H1 (cell line): Measurements from ENCODE around the gene CXCL12. TPM values are rescaled to one million over a fixed set of nuclear protein-coding genes. Genes with fewer than 3 reads are reported as not detected.
A peak's percentile ranks its signal among the peaks of the same experiment; 100 is the strongest.

Experiments used
- CHD7 ChIP-seq: fragments of 300-600 bp; sonication (generic); IDR thresholded peaks from 2 replicates; pipeline ENCODE4 v1.7.1; 2012; ENCODE audit warnings: low read length, moderate library complexity, mild to moderate bottlenecking, inconsistent platforms; ENCODE audit not compliant: insufficient replicate concordance
- MAX ChIP-seq: IDR thresholded peaks from 2 replicates; pipeline ENCODE4 v1.6.1; 2012; ENCODE audit warnings: inconsistent platforms
- NANOG ChIP-seq: IDR thresholded peaks from 2 replicates; pipeline ENCODE4 v1.6.1; 2011; ENCODE audit warnings: low read length, low read depth, mild to moderate bottlenecking, inconsistent platforms; ENCODE audit not compliant: insufficient read depth, poor library complexity, severe bottlenecking
- NRF1 ChIP-seq: IDR thresholded peaks from 2 replicates; pipeline ENCODE4 v1.6.1; 2011; ENCODE audit warnings: mild to moderate bottlenecking, low read depth, low read length, improper control_type of control experiment
- RBBP5 ChIP-seq: IDR thresholded peaks from 2 replicates; pipeline ENCODE4 v1.7.1; 2012; ENCODE audit warnings: low read depth, mild to moderate bottlenecking, inconsistent platforms, low read length, moderate library complexity, borderline replicate concordance
- SIN3A ChIP-seq, 2 experiments: IDR thresholded peaks in 1 of 2; conservative IDR thresholded peaks in 1 of 2; 2 replicates each; pipeline ENCODE4 v1.6.1; 2011 to 2012; ENCODE audit warnings: low read length in 2 of 2, improper control_type of control experiment in 1 of 2, low read depth in 1 of 2, mild to moderate bottlenecking in 1 of 2
- SIRT6 ChIP-seq: IDR thresholded peaks from one replicate; pipeline ENCODE4 v1.7.1; 2012; ENCODE audit warnings: low read length, inconsistent platforms
- SUZ12 ChIP-seq: fragments of 200-600 bp; sonication (generic); IDR thresholded peaks from 2 replicates; pipeline ENCODE4 v1.6.1; 2012; ENCODE audit warnings: mild to moderate bottlenecking, inconsistent platforms, low read length, moderate library complexity, mixed read lengths
- TBP ChIP-seq: IDR thresholded peaks from 2 replicates; pipeline ENCODE4 v1.6.1; 2011; ENCODE audit warnings: low read depth, low read length, improper control_type of control experiment
- polyA plus RNA-seq, 7 experiments: library from polyadenylated mRNA; depleted of rRNA in 3 of 7; stranded (reverse) in 5 of 7; unstranded in 2 of 7; fragments of >200 nt in 5 of 7; fragments of 200-250 nt in 2 of 7; gene quantifications; 1 replicate in 5 of 7; 2 replicates in 1 of 7; 4 replicates in 1 of 7; pipeline versions ENCODE4 v1.2.1 to v1.2.3, GENCODE V29; 2011 to 2013; ENCODE audit warnings: missing spikeins in 2 of 7, mixed read lengths in 2 of 7
- total RNA-seq: library from RNA; stranded (reverse); fragmentation: NEBNext Ultra II Directional; extraction: Animal tissue kit (Norgen Biotek cat#: 25700); gene quantifications from 2 replicates; pipeline ENCODE4 v1.2.1, GENCODE V29; 2021

CXCL12 gene
- total and polyA plus RNA-seq, 2 of the 8 experiments (the other 6 are each of a cell fraction or from before 2014, with no cell fraction given), result 51.4 to 53.8 TPM

- TF ChIP-seq CHD7 (peak; percentile 82), RBBP5 (peak; percentile 88), SIRT6 (no peak), SIN3A (conservative IDR thresholded peaks at IDR 0.05 in 1 of 2, IDR thresholded peaks at IDR 0.05 in 1 of 2; ENCODE audit: low read depth in 1 of 2, low read length in 2 of 2) (0 out of 4 replicates have a peak, but pooled peaks of 1 of the 2 experiments have one; percentile 73), NRF1 (no peak), TBP (no peak), NANOG (no peak), SUZ12 (no peak), MAX (peak; percentile 95)
These were observed 14.1 kb downstream of the CXCL12 start (continued) for GRCh38 chr10:44370731-44371248.
